Activated CD4-positive, alpha-beta memory T cell treated with anti-CD3 and anti-CD28 coated beads, Interleukin-2, amount 10 ng/mL, durations not matched to agents 7 days and 5 days (primary cell): ENCODE measurements around the gene TMEM39A. TPM values are rescaled to one million over a fixed set of nuclear protein-coding genes. Genes with fewer than 3 reads are reported as not detected.
A peak's percentile ranks its signal among the peaks of the same experiment; 100 is the strongest.

Source experiments
- CTCF ChIA-PET: fragments of 350-600 bp; sonication (Branson Sonifier 250); formaldehyde crosslinking; loops from one replicate; lab custom pipeline; 2021; ENCODE audit warnings: antibody characterized with exemption, inconsistent platforms; lab: Charles Lee
- POLR2A ChIA-PET: fragments of 350-600 bp; sonication (Branson Sonifier 250); formaldehyde crosslinking; loops from one replicate; lab custom pipeline; 2021; ENCODE audit warnings: antibody characterized with exemption; lab: Charles Lee
- DNase-seq: peaks from one replicate; pipeline ENCODE4 v3.0.0-alpha.2; 2020
- H3K27ac Mint-ChIP-seq: one replicate; pipeline ENCODE4 v1.8.0; 2021; ENCODE audit warnings: mild to moderate bottlenecking, mixed read lengths
- H3K27me3 Mint-ChIP-seq: one replicate; pipeline ENCODE4 v1.8.0; 2021; ENCODE audit warnings: mixed read lengths
- H3K36me3 Mint-ChIP-seq: one replicate; pipeline ENCODE4 v1.8.0; 2021; ENCODE audit warnings: low read depth, mixed read lengths
- H3K4me1 Mint-ChIP-seq: one replicate; pipeline ENCODE4 v1.8.0; 2021; ENCODE audit warnings: mixed read lengths
- H3K4me3 Mint-ChIP-seq: one replicate; pipeline ENCODE4 v1.8.0; 2021; ENCODE audit warnings: mild to moderate bottlenecking, mixed read lengths
- H3K9me3 Mint-ChIP-seq: one replicate; pipeline ENCODE4 v1.8.0; 2021; ENCODE audit warnings: mixed read lengths
- total RNA-seq, 2 experiments: library from RNA; stranded (reverse); gene quantifications; one replicate each; pipeline ENCODE4 v1.2.3, GENCODE V29; 2021

The TMEM39A gene
- total RNA-seq, 2 experiments from 2014 or later: 42.7 to 42.8 TPM

DNA sequence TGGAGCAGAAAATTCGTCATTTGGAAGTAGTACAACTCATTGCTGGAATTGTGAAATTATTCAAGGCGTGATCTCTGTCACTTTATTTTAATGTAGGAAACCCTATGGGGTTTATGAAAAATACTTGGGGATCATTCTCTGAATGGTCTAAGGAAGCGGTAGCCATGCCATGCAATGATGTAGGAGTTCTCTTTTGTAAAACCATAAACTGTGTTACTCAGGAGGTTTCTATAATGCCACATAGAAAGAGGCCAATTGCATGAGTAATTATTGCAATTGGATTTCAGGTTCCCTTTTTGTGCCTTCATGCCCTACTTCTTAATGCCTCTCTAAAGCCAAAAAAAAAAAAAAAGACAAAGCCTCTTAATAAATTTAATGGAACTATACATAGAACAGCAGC is 29.4 kb upstream of the TMEM39A start:
- CTCF ChIA-PET: no interaction called here
- no peaks in the 10 kb centered on the region for H3K9me3 Mint-ChIP-seq
- H3K27ac Mint-ChIP-seq: peak overlapping the region; percentile 8
- POLR2A ChIA-PET: interaction anchor here (1.2 kb wide), 1 partner anchor 184 kb away, joined by 3 read pairs; no protein-coding TSS in a partner anchor
- H3K4me1 Mint-ChIP-seq: peaks cover 16% of the 10 kb centered on the region
- no peak overlapping the region for H3K4me3 Mint-ChIP-seq
- H3K27me3 Mint-ChIP-seq: no peaks in the 10 kb centered on the region
- DNase-seq: no peak
- peaks cover 30% of the 10 kb centered on the region for H3K36me3 Mint-ChIP-seq

DNA sequence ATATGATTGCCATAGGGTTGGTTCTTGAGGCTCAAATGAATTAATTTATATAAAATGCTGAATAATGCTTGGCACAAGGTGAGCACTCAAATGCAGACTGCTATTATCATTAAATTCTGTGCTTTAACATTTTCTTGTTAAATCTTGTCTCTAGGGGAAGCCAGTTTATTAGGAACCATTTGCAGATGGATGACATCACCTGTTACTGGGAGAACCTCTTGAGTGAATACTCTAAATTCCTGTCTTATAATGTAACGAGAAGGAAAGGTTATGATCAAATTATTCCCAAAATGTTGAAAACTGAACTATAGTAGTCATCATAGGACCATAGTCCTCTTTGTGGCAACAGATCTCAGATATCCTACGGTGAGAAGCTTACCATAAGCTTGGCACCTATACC is 28.7 kb upstream of the TMEM39A start:
- DNase-seq: no peak
- H3K36me3 Mint-ChIP-seq: peaks cover 30% of the 10 kb centered on the region
- H3K4me1 Mint-ChIP-seq: peaks cover 9% of the 10 kb centered on the region
- no peaks in the 10 kb centered on the region for H3K9me3 Mint-ChIP-seq
- ChIA-PET POLR2A (interaction anchor here (1.2 kb wide), 1 partner anchor 184 kb away, joined by 3 read pairs; no protein-coding TSS in a partner anchor), CTCF (no interaction called here)
- H3K4me3 Mint-ChIP-seq: no peak overlapping the region
- H3K27me3 Mint-ChIP-seq: no peaks in the 10 kb centered on the region
- no peak overlapping the region for H3K27ac Mint-ChIP-seq

DNA sequence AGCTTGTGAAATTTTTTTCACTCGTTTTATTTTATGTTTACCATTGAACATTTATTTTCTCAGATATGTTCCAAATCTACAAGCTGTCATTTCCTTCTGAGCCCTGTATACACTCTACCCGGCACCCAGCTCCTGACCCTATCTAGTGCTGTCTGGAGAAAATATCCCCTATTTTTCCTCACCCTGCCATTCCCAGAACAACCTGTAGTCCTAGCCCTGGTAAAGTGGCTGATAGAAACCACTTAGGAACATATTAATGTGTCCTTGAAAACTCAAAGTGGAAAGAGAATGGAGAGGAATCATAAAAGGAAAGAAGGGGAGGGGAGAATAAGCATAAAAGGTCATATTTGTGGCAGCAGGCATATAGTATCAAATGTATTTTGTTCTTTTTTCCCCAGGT is 26.7 kb upstream of the TMEM39A start:
- CTCF ChIA-PET: no interaction called here
- peaks cover 3% of the 10 kb centered on the region for H3K4me1 Mint-ChIP-seq
- H3K36me3 Mint-ChIP-seq: peaks cover 48% of the 10 kb centered on the region
- no peaks in the 10 kb centered on the region for H3K9me3 Mint-ChIP-seq
- H3K27ac Mint-ChIP-seq: no peak overlapping the region
- H3K27me3 Mint-ChIP-seq: no peaks in the 10 kb centered on the region
- H3K4me3 Mint-ChIP-seq: no peak overlapping the region
- POLR2A ChIA-PET: interaction anchor here (1.5 to 2.9 kb wide), 3 partner anchors 9 to 27 kb away, joined by 5 to 22 read pairs (median 9); partner anchors contain the start of genes TIMMDC1 and TMEM39A
- DNase-seq: no peak

DNA sequence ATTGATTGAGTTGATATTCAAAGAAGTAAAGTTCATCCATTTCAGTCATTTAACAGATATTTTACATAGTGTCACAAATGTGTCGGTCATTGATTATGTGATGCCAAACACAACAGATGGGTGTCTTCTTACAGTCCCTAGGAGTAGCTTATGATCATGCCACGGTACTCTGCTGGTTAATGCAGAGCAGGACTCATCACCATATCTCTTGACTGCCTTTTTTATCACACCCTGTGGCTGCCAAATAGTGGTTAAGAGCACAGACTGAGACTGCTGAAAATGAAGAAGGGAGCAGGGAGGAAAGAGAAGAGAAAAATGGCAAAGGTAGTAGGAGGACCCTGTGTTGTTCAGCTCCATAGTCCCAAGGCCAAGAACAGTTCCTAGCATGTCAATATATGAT is 22.1 kb upstream of the TMEM39A start:
- peaks cover 5% of the 10 kb centered on the region for H3K4me1 Mint-ChIP-seq
- CTCF ChIA-PET: no interaction called here
- H3K4me3 Mint-ChIP-seq: no peak overlapping the region
- no peak for DNase-seq
- no peak overlapping the region for H3K27ac Mint-ChIP-seq
- H3K36me3 Mint-ChIP-seq: peaks cover 40% of the 10 kb centered on the region
- H3K9me3 Mint-ChIP-seq: no peaks in the 10 kb centered on the region
- no peaks in the 10 kb centered on the region for H3K27me3 Mint-ChIP-seq
- POLR2A ChIA-PET: interaction anchor here (1.2 kb wide), 1 partner anchor 16 kb away, joined by 4 read pairs; no protein-coding TSS in a partner anchor

DNA sequence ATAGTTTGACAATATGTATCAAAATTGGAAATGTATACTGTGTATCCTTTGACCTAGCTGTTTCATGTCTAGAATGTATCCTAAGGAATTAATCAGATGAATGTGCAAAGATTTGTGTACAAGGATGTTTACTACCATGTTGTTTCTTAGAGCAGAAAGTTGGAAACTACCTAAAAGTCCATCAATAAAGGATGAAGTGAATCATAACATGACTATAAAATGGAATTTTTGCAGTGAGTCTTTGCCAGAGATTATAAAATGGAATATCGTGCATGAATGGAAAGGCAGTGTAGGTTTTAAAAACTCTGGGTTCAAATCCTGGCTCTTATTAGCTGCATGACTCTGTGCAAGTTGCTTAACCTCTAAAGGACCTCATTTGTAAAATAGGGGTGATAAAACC is 19.7 kb upstream of the TMEM39A start:
- H3K4me1 Mint-ChIP-seq: peaks cover 2% of the 10 kb centered on the region
- ChIA-PET CTCF (no interaction called here), POLR2A (no interaction called here)
- H3K36me3 Mint-ChIP-seq: peaks cover 43% of the 10 kb centered on the region
- DNase-seq: no peak
- H3K9me3 Mint-ChIP-seq: no peaks in the 10 kb centered on the region
- no peak overlapping the region for H3K27ac Mint-ChIP-seq
- no peaks in the 10 kb centered on the region for H3K27me3 Mint-ChIP-seq
- H3K4me3 Mint-ChIP-seq: no peak overlapping the region

DNA sequence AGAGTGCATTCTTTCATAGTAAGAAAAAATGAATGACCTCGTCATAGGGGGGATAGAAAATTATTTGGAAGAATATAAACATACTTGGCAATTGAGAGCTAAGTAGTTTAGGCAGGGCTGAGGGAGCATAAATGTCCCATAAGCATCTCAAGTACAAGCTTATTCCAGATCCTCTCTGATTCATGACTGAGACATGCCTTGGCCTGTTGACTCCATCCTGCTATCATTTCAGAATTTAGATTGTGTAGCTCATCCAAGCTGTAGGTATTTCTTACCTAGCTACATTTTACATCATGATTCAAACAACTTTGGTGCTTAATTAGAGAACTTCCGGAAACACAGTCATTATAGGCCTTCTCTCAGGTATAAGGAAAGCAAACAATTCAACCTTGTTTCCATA is 17.7 kb upstream of the TMEM39A start:
- no peak for DNase-seq
- no peak overlapping the region for H3K4me3 Mint-ChIP-seq
- no peaks in the 10 kb centered on the region for H3K9me3 Mint-ChIP-seq
- ChIA-PET POLR2A (no interaction called here), CTCF (no interaction called here)
- H3K4me1 Mint-ChIP-seq: peaks cover 7% of the 10 kb centered on the region
- no peaks in the 10 kb centered on the region for H3K27me3 Mint-ChIP-seq
- H3K27ac Mint-ChIP-seq: no peak overlapping the region
- H3K36me3 Mint-ChIP-seq: peaks cover 45% of the 10 kb centered on the region

DNA sequence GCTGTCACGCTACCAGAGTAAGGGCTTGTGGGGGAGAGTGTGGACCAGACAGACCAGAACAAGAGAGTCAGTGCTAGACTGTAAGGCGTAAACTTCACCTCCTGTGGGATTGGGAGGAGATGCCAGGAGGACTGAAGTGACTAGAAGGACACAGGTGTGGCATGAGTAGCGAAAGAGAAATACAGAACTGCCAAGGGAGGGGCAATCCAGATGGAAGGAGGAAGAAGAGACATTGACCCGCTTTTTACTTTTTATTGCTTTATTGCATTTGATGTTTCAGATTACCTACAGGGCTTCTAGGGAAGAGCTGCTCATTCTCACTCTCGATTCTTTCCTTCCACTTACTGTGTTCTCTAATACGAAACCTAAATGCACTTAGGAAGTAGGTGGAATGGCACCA is 7.5 kb upstream of the TMEM39A start:
- Mint-ChIP-seq H3K9me3 (no peaks in the 10 kb centered on the region), H3K27ac (no peak overlapping the region), H3K27me3 (no peaks in the 10 kb centered on the region), H3K4me3 (no peak overlapping the region), H3K36me3 (peaks cover 22% of the 10 kb centered on the region), H3K4me1 (peaks cover 38% of the 10 kb centered on the region)
- CTCF ChIA-PET: interaction anchor here (2.2 to 2.8 kb wide), 2 partner anchors 24 to 28 kb away, joined by 5 to 10 read pairs; partner anchors contain the start of gene TIMMDC1
- DNase-seq: no peak
- POLR2A ChIA-PET: interaction anchor here (1.6 to 2.4 kb wide), 3 partner anchors 18 to 87 kb away, joined by 3 to 8 read pairs (median 4); no protein-coding TSS in a partner anchor

DNA sequence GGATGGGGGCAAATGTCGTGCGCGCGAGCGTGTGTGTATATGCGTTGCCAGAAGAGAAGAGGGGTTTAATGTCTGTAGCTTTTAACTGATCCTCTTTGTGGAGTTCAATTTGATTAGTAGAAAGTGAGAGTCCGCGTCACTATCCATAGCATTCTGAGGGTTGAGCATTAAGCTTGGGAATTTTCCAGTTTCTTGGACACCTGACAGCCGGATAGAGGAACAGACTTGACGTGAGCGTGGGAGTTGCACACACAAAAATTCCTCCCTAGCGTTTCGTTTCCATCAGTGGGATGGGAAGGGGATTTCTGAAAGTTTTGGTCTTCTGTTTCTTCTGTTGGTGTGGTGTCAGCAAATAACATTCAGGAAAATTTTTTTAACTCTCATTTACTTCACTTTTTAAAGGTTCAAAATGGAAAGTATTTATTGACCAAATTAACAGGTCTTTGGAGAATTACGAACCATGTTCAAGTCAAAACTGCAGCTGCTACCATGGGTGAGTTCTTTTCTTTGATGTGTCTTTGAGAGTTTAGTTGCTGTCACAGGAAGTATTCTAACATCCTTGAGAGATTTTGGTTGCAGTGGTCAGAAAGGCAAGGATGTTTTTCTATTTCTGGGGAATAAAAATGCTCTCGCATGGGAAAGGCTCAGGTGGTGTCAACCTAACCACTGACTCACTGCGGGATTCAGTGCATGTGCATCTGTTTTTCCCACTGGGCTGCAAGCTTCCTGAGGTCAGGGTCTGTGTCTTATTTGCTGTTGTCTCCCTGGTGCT is 6.2 kb upstream of the TMEM39A start:
- H3K27ac Mint-ChIP-seq: peak overlapping the region; percentile 71
- H3K4me3 Mint-ChIP-seq: peak overlapping the region; percentile 95
- no peaks in the 10 kb centered on the region for H3K27me3 Mint-ChIP-seq
- POLR2A ChIA-PET: interaction anchor here (0.9 to 9.9 kb wide), 11 partner anchors 16 to 879 kb away, joined by 3 to 235 read pairs (median 4); partner anchors contain the start of genes ADPRH, ARHGAP31, CD80 and COX17
- peaks cover 18% of the 10 kb centered on the region for H3K36me3 Mint-ChIP-seq
- H3K4me1 Mint-ChIP-seq: peaks cover 38% of the 10 kb centered on the region
- CTCF ChIA-PET: interaction anchor here (1.3 to 2.8 kb wide), 4 partner anchors 19 to 89 kb away, joined by 4 to 10 read pairs (median 6); partner anchors contain the start of genes CD80 and TIMMDC1
- no peak for DNase-seq
- H3K9me3 Mint-ChIP-seq: no peaks in the 10 kb centered on the region

DNA sequence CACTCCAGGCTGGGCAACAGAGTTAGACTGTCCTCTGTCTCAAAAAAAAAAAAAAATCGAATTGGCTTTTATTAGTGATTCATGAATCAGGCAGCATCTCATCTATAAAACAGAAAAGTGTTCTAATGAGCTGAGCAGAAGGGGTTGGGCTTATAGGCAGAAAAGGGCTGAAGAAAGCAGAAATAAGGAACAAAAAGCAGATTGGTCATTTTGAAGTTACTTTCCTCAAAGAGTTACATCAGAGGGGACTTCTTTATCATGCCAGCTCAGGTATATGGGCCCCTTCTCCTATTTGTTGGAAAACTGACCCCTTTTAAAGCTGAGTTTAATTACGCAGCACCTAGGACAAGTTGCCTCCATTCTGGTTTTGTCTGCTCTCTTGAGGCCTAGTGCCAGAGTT is 4.6 kb upstream of the TMEM39A start:
- ChIA-PET POLR2A (interaction anchor here (0.8 to 9.9 kb wide), 5 partner anchors 8 to 208 kb away, joined by 3 to 235 read pairs (median 5); partner anchors contain the start of genes ARHGAP31 and TIMMDC1), CTCF (interaction anchor here (0.9 to 2.8 kb wide), 2 partner anchors 31 to 91 kb away, joined by 4 to 10 read pairs; partner anchors contain the start of genes CD80 and TIMMDC1)
- peak overlapping the region; percentile 32 for H3K27ac Mint-ChIP-seq
- no peaks in the 10 kb centered on the region for H3K9me3 Mint-ChIP-seq
- no peak for DNase-seq
- H3K4me1 Mint-ChIP-seq: peaks cover 50% of the 10 kb centered on the region
- H3K27me3 Mint-ChIP-seq: no peaks in the 10 kb centered on the region
- peak overlapping the region; percentile 95 for H3K4me3 Mint-ChIP-seq
- H3K36me3 Mint-ChIP-seq: peaks cover 23% of the 10 kb centered on the region

DNA sequence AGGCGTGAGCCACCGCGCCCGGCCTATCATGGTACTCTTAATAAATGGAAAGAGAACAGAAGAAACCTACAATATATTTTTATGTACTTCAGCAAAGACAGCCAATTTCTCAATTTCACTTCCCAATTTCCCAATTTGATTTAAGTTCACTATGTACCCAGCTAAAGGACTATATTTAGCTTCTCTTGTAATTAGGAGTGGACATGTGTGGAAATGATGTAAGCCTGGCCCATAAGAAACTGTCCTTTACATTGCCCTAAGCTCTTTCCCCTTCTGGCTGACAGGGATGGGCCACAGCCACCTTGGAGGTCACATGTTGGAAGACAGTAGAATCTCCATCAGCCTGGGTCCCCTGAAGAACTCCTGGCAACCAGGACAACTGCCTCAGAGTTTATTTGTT is 6.2 kb downstream of the TMEM39A start:
- peaks cover 72% of the 10 kb centered on the region for H3K36me3 Mint-ChIP-seq
- CTCF ChIA-PET: interaction anchor here (1.0 kb wide), 1 partner anchor 9 kb away, joined by 4 read pairs; no protein-coding TSS in a partner anchor

DNA sequence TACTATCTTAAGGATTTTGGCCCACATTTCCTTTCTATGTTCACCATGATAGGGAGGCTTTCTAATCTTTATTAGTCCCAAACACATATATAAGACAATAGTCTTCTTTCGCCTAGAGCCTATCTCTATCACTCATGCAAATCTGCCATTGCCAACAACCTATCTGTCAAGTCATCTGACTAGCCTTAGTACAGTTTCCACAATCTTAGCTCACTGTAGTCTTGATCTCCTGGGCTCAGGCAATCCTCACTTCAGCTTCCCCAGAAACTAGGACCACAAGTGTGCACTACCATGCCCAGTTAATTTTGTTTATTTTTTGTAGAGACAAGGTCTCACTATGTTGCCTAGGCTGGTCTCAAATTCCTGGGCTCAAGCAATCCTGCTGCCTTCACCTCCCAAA is 6.9 kb downstream of the TMEM39A start:
- H3K27ac Mint-ChIP-seq: no peak overlapping the region
- H3K36me3 Mint-ChIP-seq: peaks cover 75% of the 10 kb centered on the region
- H3K9me3 Mint-ChIP-seq: no peaks in the 10 kb centered on the region
- POLR2A ChIA-PET: no interaction called here
- CTCF ChIA-PET: interaction anchor here (1.0 kb wide), 1 partner anchor 8 kb away, joined by 4 read pairs; no protein-coding TSS in a partner anchor
- no peaks in the 10 kb centered on the region for H3K27me3 Mint-ChIP-seq
- DNase-seq: no peak
- H3K4me1 Mint-ChIP-seq: peaks cover 30% of the 10 kb centered on the region
- no peak overlapping the region for H3K4me3 Mint-ChIP-seq

More for the DNA sequence above, 6.2 kb downstream of the TMEM39A start:
- Mint-ChIP-seq H3K27me3 (no peaks in the 10 kb centered on the region), H3K4me3 (no peak overlapping the region), H3K9me3 (no peaks in the 10 kb centered on the region), H3K4me1 (peaks cover 37% of the 10 kb centered on the region), H3K27ac (no peak overlapping the region)
- no peak for DNase-seq
- POLR2A ChIA-PET: interaction anchor here (2.0 kb wide), 1 partner anchor 11 kb away, joined by 8 read pairs; the partner anchor contains the start of gene POGLUT1

DNA sequence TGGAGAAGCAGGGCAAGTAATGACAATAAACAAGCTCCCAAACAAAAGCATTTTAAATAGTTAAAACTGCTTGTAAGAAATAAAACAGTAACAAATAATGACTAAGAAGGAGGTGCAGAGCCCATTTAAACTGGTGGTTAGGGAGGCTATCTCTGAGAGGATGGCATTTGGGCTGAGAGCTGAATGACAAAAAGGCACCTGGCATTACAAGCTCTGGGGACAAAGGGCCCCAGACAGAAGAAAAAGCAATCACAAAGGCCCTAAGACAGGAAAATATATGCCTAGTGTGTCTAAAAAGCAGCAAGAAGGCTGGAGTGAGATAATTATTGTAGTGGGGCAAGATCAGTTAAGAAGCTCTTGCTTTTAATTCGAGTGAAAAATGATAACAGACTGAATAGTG is 9.6 kb downstream of the TMEM39A start:
- no peaks in the 10 kb centered on the region for H3K27me3 Mint-ChIP-seq
- peaks cover 62% of the 10 kb centered on the region for H3K36me3 Mint-ChIP-seq
- no peak for DNase-seq
- ChIA-PET POLR2A (interaction anchor here (4.7 kb wide), 1 partner anchor 10 kb away, joined by 21 read pairs; the partner anchor contains the start of gene TMEM39A), CTCF (no interaction called here)
- no peak overlapping the region for H3K4me3 Mint-ChIP-seq
- H3K9me3 Mint-ChIP-seq: no peaks in the 10 kb centered on the region
- peaks cover 11% of the 10 kb centered on the region for H3K4me1 Mint-ChIP-seq
- no peak overlapping the region for H3K27ac Mint-ChIP-seq

DNA sequence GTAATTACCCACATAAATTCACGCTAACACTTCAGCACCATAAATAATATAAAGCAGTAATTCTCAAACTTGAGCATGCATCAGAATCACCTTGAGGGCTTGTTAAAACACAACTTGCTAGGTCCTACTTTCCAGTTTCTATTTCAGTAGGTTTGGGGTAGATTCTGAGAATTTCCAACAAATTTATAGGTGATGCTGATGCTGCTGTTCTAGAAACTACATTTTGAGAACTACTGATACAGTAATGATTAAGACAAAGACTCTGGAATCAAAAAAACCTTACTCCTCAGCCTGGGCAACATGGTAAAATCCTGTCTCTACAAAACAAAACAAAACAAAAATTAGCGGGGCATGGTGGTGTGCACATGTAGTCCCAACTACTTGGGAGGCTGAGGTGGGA is 18.8 kb downstream of the TMEM39A start:
- peak overlapping the region; percentile 0 for H3K27ac Mint-ChIP-seq
- H3K36me3 Mint-ChIP-seq: peaks cover 65% of the 10 kb centered on the region
- DNase-seq: no peak
- no peak overlapping the region for H3K4me3 Mint-ChIP-seq
- H3K27me3 Mint-ChIP-seq: no peaks in the 10 kb centered on the region
- peaks cover 4% of the 10 kb centered on the region for H3K9me3 Mint-ChIP-seq
- H3K4me1 Mint-ChIP-seq: peaks cover 11% of the 10 kb centered on the region
- ChIA-PET CTCF (no interaction called here), POLR2A (no interaction called here)
